GM18505 (cell line): ENCODE measurements around the gene CTDSP1.

Experiments
- ATAC-seq: cut with Tn5 transposase; IDR thresholded peaks from one replicate; pipeline ENCODE4 v1.9.1; 2021; ENCODE audit not compliant: unreplicated experiment
- POLR2A ChIP-seq: IDR thresholded peaks from 4 replicates; pipeline ENCODE4 v1.6.1; 2011; ENCODE audit warnings: borderline replicate concordance; ENCODE audit not compliant: insufficient read depth, insufficient read length; ENCODE audit errors: extremely low read depth

Gene CTDSP1

DNA sequence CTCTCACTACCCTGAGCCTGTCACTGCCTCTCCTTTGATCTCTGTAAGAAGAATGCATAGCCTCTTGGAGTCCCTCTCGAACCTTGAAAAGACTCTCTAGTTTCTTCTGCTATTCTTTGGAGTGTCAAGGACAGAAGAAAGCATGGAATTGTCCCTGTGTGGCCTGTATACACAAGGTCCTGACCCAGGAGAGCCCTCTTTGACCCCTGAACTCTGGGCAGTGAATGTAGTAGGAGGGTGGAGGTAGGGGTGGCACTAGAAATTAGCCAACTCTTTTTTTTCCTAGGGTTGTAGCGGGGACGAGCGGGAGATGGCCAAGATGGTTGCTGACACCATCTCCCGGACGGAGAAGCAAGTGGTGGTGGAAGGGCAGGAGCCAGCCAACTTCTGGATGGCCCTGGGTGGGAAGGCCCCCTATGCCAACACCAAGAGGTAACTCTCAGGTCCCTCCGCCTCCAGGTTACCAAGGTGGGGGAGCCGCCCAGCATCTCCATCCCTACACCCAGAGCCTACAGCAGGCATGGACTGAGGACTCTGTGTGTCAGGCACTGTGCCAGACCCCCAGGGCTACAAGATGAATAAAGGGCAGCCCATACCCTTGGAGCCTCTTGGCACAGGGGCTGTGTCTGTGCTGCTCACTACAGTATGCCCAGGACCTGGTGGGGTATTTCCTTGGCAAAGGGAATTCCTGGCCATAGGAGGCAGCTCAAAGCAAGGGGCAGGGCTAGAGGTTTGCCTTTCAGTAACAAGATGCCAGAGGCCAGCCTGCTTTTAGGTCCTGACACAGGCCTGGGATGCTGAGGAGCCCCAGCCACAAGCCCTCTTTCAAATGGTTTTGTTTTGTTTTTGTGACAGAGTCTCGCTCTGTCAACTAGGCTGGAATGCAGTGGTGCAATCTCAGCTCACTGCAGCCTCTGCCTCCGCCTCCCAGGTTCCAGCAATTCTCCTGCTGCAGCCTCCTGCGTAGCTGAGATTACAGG is 35.6 kb downstream of the CTDSP1 start:
- ATAC-seq: no peak
- no peak for TF ChIP-seq POLR2A

DNA sequence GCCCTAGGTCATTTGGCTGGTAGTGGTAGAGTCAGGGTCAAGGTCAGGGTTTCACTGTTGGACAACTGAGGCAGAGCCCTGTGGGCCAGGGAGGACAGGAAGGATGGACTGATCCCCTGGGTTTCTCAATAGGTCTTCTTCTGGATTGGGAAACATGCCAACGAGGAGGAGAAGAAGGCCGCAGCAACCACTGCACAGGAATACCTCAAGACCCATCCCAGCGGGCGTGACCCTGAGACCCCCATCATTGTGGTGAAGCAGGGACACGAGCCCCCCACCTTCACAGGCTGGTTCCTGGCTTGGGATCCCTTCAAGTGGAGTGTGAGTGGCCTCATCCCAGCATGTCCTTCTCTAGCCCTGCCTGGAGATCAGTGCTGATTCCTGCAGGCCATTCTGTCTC is 37.3 kb downstream of the CTDSP1 start:
- TF ChIP-seq POLR2A: no peak
- no peak for ATAC-seq

DNA sequence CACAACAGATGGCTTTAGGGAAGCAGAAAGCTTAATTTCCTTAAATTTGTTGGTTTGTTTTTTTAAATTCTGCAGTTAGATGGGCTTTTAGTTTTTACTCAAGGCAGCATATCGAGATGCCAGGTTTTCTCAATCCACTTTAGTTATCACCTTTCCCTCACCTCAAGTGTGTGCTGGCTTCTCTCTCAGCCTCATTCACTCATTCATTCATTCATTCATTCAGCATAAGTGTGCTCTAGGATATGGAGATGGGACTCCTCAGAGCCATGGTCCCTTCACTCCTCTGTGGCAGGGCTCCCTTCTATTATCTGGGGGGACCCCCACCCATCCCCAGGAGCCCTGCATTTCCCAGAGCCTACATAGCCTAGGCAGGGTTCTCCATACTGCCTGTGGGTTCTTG is 38.3 kb downstream of the CTDSP1 start:
- ATAC-seq: no peak
- TF ChIP-seq POLR2A: no peak

DNA sequence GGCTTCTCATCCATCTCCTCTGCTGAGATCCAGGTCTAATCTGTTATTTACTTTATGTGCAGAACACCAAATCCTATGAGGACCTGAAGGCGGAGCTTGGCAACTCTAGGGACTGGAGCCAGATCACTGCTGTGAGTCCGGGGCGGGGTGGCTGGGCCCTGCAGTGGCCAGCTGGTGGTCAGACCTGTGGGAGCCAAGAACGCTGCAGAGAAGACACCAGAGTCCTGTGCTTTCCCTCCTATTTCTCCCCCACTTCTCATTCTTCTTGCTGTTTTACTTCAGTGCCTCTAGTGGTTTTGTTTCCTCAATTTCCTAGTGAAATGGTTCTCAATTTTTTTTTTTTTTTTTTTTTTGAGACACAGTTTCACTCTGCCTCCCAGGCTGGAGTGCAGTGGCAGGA is 38.9 kb downstream of the CTDSP1 start:
- ATAC-seq: no peak
- TF ChIP-seq POLR2A: no peak

DNA sequence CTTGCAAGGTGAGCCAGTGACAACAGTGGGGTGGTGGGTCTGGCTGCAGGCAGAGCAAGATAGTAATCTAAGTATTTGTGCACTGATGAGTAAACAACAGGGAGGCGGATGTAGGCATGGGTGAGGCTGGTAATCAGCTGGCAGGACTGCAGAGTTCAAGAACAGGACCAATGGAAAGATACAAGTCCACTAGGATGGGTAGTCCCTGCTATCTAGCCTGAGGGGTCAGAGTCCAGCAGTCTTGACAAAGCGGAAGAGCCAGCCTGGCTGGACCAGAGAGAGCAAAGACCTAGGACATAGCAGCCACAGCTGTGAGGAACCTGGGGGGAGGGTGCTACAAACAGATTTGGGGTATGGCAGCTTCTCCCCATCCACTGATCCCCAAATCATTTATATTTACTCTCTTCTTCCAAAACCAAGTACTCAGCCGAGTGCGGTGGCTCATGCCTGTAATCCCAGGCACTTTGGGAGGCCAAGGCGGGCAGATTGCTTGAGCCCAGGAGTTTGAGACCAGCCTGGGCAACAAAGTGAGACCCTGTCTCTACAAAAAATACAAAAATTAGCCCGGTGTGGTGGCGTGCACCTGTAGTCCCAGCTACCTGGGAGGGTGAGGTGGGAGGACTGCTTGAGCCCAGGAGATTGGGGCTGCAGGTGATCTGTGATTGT is 45.2 kb downstream of the CTDSP1 start:
- ATAC-seq: no peak
- no peak for TF ChIP-seq POLR2A

DNA sequence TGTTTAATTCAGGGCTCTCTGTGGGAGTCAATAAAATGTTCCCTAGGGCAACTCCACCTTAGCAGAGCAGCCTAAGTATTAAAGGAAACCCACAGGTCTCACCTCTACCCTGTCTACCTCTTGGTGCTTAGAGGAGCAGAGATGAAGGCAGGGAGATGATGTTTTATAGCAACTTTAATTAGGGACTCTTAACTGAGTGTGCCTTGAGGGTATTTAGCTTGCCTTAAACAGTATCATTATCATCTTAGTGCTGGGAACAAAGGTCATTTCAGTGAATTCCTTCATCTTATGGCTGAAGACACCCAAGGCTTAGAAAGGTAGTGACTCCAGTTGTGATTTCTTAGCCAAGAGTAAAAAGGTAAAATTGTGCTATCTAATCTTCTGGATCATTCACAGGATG is 45.9 kb downstream of the CTDSP1 start:
- no peak for TF ChIP-seq POLR2A
- no peak for ATAC-seq

DNA sequence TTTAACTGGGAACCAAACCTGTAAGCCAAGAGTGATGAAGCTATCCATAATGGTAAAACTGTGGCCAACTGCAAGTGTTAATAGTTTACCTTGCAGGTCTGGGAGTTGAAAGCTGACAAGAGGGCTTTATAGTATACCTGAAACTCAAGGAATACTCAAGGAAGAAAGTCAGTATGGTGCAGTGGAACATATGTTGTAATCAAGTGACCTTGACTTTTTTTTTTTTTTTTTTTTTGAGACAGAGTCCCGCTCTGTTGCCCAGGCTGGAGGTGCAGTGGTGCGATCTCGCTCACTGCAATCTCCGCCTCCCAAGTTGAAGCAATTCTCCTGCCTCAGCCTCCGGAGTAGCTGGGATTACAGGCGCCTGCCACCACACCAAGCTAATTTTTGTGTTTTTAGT is 46.9 kb downstream of the CTDSP1 start:
- ATAC-seq: no peak
- TF ChIP-seq POLR2A: no peak

DNA sequence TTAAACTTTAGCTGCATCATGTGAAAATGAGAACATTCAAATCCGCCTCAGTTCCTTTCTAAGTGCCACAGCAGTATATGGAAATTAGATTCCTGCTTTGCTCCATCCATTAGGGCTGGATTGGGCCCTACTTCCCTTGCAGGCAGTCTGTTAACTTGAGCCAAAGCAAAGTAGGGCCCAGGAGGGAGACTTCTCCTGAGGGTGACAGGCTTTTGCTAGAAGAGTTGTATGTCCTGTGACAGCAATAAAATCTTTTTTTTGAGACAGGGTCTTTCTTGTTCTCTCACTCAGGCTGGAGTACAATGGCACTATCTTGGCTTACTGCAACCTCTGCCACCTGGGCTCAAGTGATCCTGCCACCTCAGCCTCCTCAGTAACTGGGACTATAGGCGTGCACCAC is 47.4 kb downstream of the CTDSP1 start:
- no peak for ATAC-seq
- no peak for TF ChIP-seq POLR2A

DNA sequence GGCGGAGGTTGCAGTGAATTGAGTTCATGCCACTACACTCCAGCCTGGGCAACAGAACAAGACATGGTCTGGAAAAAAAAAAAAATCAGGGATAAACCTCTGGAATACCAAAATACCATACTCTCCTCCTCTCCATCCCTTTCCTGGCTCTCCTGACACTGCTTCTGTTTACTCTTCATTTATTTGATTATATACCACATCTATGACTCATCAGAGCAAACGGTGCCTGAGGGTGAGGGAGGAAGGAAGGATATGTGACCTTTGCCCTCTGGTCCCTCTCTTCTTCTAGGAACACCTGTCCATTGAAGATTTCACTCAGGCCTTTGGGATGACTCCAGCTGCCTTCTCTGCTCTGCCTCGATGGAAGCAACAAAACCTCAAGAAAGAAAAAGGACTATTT is 49.3 kb downstream of the CTDSP1 start:
- no peak for ATAC-seq
- no peak for TF ChIP-seq POLR2A

DNA sequence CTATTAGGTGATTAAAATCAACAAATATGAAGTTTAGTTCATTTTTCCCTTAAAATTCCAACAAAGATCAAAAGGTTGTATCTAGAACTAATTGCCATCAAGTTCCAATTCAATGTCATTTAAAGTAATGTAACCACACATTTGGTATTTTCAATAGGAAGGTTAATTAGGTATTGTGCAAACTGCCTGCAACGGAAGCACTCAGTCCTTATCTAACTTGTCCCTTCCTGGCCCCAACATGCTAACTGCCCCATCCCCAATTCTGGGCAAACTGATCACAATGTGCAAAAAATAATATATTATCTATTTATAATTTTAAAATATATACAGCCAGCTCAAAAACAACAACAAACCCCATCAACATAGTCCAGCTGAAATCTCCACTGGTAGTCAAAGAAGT is 52.4 kb downstream of the CTDSP1 start:
- TF ChIP-seq POLR2A: no peak
- no peak for ATAC-seq
